Breast epithelium (tissue), 4 donors: ENCODE measurements around the gene TGIF1. TPM values are rescaled to one million over a fixed set of nuclear protein-coding genes. Genes with fewer than 3 reads are reported as not detected.

ENCODE experiments used
- DNase-seq, 2 donors: peaks; one replicate each; pipeline ENCODE4 v3.0.0-alpha.2; 2019; ENCODE audit warnings: low spot score in 2 of 2
- H3K27ac ChIP-seq, 2 donors: fragments of 200-600 bp; sonication (generic) in 1 of 2; one replicate each; pipeline ENCODE4 v1.5.1; 2016 to 2019; ENCODE audit warnings: mild to moderate bottlenecking in 1 of 2
- H3K27me3 ChIP-seq, 2 donors: fragments of 200-600 bp; sonication (generic) in 1 of 2; one replicate each; pipeline versions ENCODE4 v1.5.1 to v1.6.0; 2017 to 2019; ENCODE audit warnings: control low read depth in 1 of 2, mild to moderate bottlenecking in 1 of 2
- H3K36me3 ChIP-seq: fragments of 200-600 bp; one replicate; pipeline ENCODE4 v1.5.1; 2019
- H3K4me1 ChIP-seq, 2 donors: fragments of 200-600 bp; sonication (generic); one replicate each; pipeline ENCODE4 v1.5.1; 2016 to 2019; ENCODE audit warnings: control low read depth in 1 of 2
- H3K4me3 ChIP-seq, 3 donors: fragments of 200-600 bp; sonication (generic); 1 replicate in 2 of 3; 2 replicates in 1 of 3; pipeline ENCODE4 v1.5.1; 2016 to 2019; ENCODE audit warnings: mild to moderate bottlenecking in 3 of 3, moderate library complexity in 2 of 3
- H3K9me3 ChIP-seq, 2 donors: fragments of 200-600 bp; sonication (generic) in 1 of 2; one replicate each; pipeline ENCODE4 v1.5.1; 2016 to 2019; ENCODE audit warnings: control low read depth in 1 of 2
- POLR2A ChIP-seq: fragments of 450-650 bp; IDR thresholded peaks from one replicate; pipeline ENCODE4 v1.6.1; 2016; ENCODE audit warnings: antibody characterized with exemption, mild to moderate bottlenecking, moderate library complexity
- POLR2AphosphoS5 ChIP-seq, 3 donors: sonication (generic); formaldehyde crosslinking; IDR thresholded peaks; one replicate each; pipeline ENCODE4 v1.6.1; 2017; ENCODE audit warnings: antibody characterized with exemption in 3 of 3
- intact Hi-C: fragments of 100-400 bp; cut with DNase I; formaldehyde crosslinking; loops from one replicate; pipeline ENCODE4 v1.15.1; 2023; ENCODE audit warnings: low total_unique reads
- total RNA-seq, 3 donors: library from RNA; depleted of rRNA; stranded (reverse); fragments of >200 nt; gene quantifications; one replicate each; pipeline ENCODE4 v1.1.0, GENCODE V29; 2016
- TF ChIP-seq, protein P1 (sequence below), 3 donors: fragments of 450-650 bp; IDR thresholded peaks; one replicate each; pipeline ENCODE4 v1.5.1; 2016 to 2017; ENCODE audit warnings: antibody characterized with exemption in 3 of 3, mild to moderate bottlenecking in 3 of 3, moderate library complexity in 3 of 3

Gene TGIF1
- total RNA-seq, 3 donors from 2014 or later = 67.7 to 161 (median 108) TPM

DNA sequence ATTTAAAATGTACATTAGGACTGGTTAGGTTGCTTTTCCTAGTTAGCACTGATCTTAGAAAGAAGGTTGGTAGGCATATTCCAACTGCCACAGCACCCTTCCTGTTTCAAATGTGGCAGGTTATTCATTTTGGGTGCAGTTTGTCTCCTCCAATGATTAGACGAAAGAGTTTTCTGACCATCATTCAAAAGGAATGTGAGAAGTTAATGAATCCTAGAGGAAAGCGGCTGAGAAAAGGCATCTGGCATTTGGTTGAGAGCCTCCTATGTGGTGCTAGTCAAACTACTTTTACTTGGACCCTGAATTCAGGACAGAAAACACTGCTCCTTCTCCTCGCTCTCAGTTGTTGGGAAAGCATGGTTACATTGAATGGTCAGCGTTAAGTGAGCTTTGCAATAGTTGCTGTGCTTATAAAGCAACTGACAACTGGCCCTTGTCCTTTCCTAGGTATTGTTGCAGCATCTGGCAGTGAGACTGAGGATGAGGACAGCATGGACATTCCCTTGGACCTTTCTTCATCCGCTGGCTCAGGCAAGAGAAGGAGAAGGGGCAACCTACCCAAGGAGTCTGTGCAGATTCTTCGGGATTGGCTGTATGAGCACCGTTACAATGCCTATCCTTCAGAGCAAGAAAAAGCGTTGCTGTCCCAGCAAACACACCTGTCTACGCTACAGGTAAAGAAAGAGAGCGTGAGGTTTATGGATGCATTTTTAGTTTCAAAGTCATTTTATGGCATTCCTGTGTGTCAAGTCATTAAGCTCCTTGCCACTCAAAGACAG lies 6.1 kb downstream of the TGIF1 start:
- peaks cover 0 to 12% of the 10 kb centered on the region in 2 donors for H3K4me1 ChIP-seq
- TF ChIP-seq, protein P1, sequence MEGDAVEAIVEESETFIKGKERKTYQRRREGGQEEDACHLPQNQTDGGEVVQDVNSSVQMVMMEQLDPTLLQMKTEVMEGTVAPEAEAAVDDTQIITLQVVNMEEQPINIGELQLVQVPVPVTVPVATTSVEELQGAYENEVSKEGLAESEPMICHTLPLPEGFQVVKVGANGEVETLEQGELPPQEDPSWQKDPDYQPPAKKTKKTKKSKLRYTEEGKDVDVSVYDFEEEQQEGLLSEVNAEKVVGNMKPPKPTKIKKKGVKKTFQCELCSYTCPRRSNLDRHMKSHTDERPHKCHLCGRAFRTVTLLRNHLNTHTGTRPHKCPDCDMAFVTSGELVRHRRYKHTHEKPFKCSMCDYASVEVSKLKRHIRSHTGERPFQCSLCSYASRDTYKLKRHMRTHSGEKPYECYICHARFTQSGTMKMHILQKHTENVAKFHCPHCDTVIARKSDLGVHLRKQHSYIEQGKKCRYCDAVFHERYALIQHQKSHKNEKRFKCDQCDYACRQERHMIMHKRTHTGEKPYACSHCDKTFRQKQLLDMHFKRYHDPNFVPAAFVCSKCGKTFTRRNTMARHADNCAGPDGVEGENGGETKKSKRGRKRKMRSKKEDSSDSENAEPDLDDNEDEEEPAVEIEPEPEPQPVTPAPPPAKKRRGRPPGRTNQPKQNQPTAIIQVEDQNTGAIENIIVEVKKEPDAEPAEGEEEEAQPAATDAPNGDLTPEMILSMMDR (IDR thresholded peaks at IDR 0.05) = no peak
- TF ChIP-seq POLR2A (no peak), POLR2AphosphoS5 (IDR thresholded peaks at IDR 0.05) (no peak)
- no peaks in the 10 kb centered on the region for H3K9me3 ChIP-seq
- H3K27me3 ChIP-seq = no peaks in the 10 kb centered on the region
- no peak for DNase-seq
- H3K27ac ChIP-seq = peak overlapping the region; percentile 99 to 100
- H3K36me3 ChIP-seq = peaks cover 8% of the 10 kb centered on the region
- peak overlapping the region in 1 of 3 donors; percentile 39 for H3K4me3 ChIP-seq
- intact Hi-C loops = no loop called here

DNA sequence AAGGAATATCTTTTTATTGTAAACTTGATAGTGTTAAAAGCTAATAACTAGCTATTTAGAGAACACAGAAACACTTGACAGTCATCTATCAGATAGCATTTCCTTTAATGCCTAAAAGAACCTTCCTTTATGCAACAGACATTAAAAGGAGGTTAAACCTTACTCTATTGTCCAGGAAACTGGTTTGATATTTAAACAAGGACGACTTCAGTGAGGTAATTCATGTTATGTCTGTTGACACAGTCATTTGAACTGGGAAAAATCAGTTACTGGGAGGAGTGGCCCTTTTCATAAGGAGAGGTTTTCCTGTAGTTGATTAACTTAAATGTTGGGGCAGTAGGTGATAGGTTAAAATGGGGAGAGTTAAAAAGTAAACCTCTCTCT lies 6.7 kb downstream of the TGIF1 start:
- no peaks in the 10 kb centered on the region for H3K27me3 ChIP-seq
- TF ChIP-seq POLR2A (no peak), POLR2AphosphoS5 (IDR thresholded peaks at IDR 0.05) (no peak)
- TF ChIP-seq, protein P1 (IDR thresholded peaks at IDR 0.05) = no peak
- peaks cover 8% of the 10 kb centered on the region for H3K36me3 ChIP-seq
- H3K27ac ChIP-seq = peak overlapping the region; percentile 99 to 100
- intact Hi-C loops = no loop called here
- peaks cover 0 to 12% of the 10 kb centered on the region in 2 donors for H3K4me1 ChIP-seq
- DNase-seq = no peak
- no peak overlapping the region for H3K4me3 ChIP-seq
- H3K9me3 ChIP-seq = no peaks in the 10 kb centered on the region

DNA sequence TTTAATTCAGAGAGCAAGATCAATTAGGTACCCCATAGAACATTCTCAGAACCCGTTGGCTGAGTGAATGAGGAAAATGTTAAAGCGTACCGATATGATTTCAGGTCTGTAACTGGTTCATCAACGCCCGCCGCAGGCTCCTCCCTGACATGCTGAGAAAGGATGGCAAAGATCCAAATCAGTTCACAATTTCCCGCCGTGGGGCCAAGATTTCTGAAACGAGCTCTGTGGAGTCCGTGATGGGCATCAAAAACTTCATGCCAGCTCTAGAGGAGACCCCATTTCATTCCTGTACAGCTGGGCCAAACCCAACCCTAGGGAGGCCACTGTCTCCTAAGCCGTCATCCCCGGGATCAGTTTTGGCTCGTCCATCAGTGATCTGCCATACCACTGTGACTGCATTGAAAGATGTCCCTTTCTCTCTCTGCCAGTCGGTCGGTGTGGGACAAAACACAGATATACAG lies 7.3 kb downstream of the TGIF1 start:
- Histone ChIP-seq H3K4me3 (peak overlapping the region in 1 of 3 donors; percentile 22), H3K27me3 (no peaks in the 10 kb centered on the region), H3K9me3 (no peaks in the 10 kb centered on the region), H3K27ac (peak overlapping the region; percentile 99 to 100), H3K4me1 (peaks cover 0 to 12% of the 10 kb centered on the region in 2 donors), H3K36me3 (peaks cover 8% of the 10 kb centered on the region)
- intact Hi-C loops = no loop called here
- no peak for TF ChIP-seq POLR2AphosphoS5 (IDR thresholded peaks at IDR 0.05)
- no peak for TF ChIP-seq POLR2A
- TF ChIP-seq, protein P1 (IDR thresholded peaks at IDR 0.05) = no peak
- no peak for DNase-seq

DNA sequence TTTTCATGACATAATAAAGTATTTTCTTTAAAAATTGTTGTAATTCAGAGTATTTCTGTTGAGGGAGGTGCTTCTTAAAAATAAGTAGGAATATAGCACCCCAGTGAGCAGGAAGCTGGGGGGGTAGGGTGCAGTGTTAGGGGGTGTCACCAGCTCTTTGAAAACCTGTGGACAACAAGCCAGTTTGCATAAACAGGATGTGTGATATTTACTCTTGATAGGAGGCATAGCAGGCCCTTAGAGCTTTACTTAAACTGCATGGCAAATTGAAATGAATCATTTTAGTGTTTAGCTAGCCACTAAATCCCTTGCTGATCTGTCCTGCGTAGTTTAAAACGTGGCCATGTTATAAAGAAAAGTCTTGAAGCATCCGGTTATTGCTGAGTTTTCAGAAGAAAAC lies 8.4 kb downstream of the TGIF1 start:
- peak overlapping the region; percentile 10 to 44 for H3K27ac ChIP-seq

More for the DNA sequence above, 8.4 kb downstream of the TGIF1 start:
- TF ChIP-seq, protein P1 (IDR thresholded peaks at IDR 0.05) = no peak
- TF ChIP-seq POLR2A (no peak), POLR2AphosphoS5 (IDR thresholded peaks at IDR 0.05) (no peak)
- Histone ChIP-seq H3K9me3 (no peaks in the 10 kb centered on the region), H3K4me3 (no peak overlapping the region), H3K27me3 (no peaks in the 10 kb centered on the region), H3K36me3 (peaks cover 8% of the 10 kb centered on the region), H3K4me1 (peaks cover 0 to 12% of the 10 kb centered on the region in 2 donors)
- intact Hi-C loops = no loop called here
- no peak for DNase-seq
